ENCODE data around the gene PLPP1. TPM values are rescaled to one million over a fixed set of nuclear protein-coding genes. Genes with fewer than 3 reads are reported as not detected.

The PLPP1 gene
- total RNA-seq, 1 donor from 2014 or later: 33.6 TPM

- no peak for DNase-seq (ENCODE audit: extremely low read depth, low read depth, low spot score)
These were observed 121.1 kb downstream of the PLPP1 start for GRCh38 chr5:55413644-55414043.

GRCh38 chr5:55411876-55412275 lies 122.9 kb downstream of the PLPP1 start:
- DNase-seq (ENCODE audit: extremely low read depth, low read depth, low spot score): no peak

GRCh38 chr5:55410845-55411244 lies 123.9 kb downstream of the PLPP1 start:
- no peak for DNase-seq (ENCODE audit: extremely low read depth, low read depth, low spot score)

- no peak for DNase-seq (ENCODE audit: extremely low read depth, low read depth, low spot score)
These were observed 125.0 kb downstream of the PLPP1 start for GRCh38 chr5:55409775-55410174.

GRCh38 chr5:55407984-55408383 lies 126.8 kb downstream of the PLPP1 start:
- DNase-seq (ENCODE audit: extremely low read depth, low read depth, low spot score): no peak

GRCh38 chr5:55407059-55407684 lies 127.6 kb downstream of the PLPP1 start:
- DNase-seq (ENCODE audit: extremely low read depth, low read depth, low spot score): no peak

GRCh38 chr5:55406292-55406691 lies 128.5 kb downstream of the PLPP1 start:
- no peak for DNase-seq (ENCODE audit: extremely low read depth, low read depth, low spot score)

- no peak for DNase-seq (ENCODE audit: extremely low read depth, low read depth, low spot score)
These were observed 132.6 kb downstream of the PLPP1 start for GRCh38 chr5:55402199-55402598.

- no peak for DNase-seq (ENCODE audit: extremely low read depth, low read depth, low spot score)
These were observed 141.1 kb downstream of the PLPP1 start for GRCh38 chr5:55393501-55394175.

GRCh38 chr5:55392669-55393068 lies 142.1 kb downstream of the PLPP1 start:
- DNase-seq (ENCODE audit: extremely low read depth, low read depth, low spot score): no peak

GRCh38 chr5:55391707-55392106 lies 143.1 kb downstream of the PLPP1 start:
- no peak for DNase-seq (ENCODE audit: extremely low read depth, low read depth, low spot score)

- no peak for DNase-seq (ENCODE audit: extremely low read depth, low read depth, low spot score)
These were observed 146.9 kb downstream of the PLPP1 start for GRCh38 chr5:55387865-55388264.

- no peak for DNase-seq (ENCODE audit: extremely low read depth, low read depth, low spot score)
These were observed 148.4 kb downstream of the PLPP1 start for GRCh38 chr5:55386356-55386755.

GRCh38 chr5:55385846-55386245 lies 148.9 kb downstream of the PLPP1 start:
- no peak for DNase-seq (ENCODE audit: extremely low read depth, low read depth, low spot score)

- DNase-seq (ENCODE audit: extremely low read depth, low read depth, low spot score): no peak
These were observed 149.5 kb downstream of the PLPP1 start for GRCh38 chr5:55385227-55385626.

GRCh38 chr5:55384072-55384471 lies 150.7 kb downstream of the PLPP1 start:
- no peak for DNase-seq (ENCODE audit: extremely low read depth, low read depth, low spot score)

GRCh38 chr5:55383254-55383653 lies 151.5 kb downstream of the PLPP1 start:
- DNase-seq (ENCODE audit: extremely low read depth, low read depth, low spot score): no peak

GRCh38 chr5:55377810-55378209 lies 157.0 kb downstream of the PLPP1 start:
- DNase-seq (ENCODE audit: extremely low read depth, low read depth, low spot score): no peak

Other genes with a start within 250 kb of the PLPP1 start
- gene DHX29, start 227.3 kb downstream of the PLPP1 start, total RNA-seq: 18.9 and 23.2 TPM in 2 replicates
- 32.1 and 49.4 TPM in 2 replicates for gene MTREX, start 227.0 kb downstream of the PLPP1 start, total RNA-seq
- 17.1 and 52.9 TPM in 2 replicates for gene SLC38A9, start 177.4 kb upstream of the PLPP1 start, total RNA-seq
- gene DDX4, start 203.1 kb upstream of the PLPP1 start, total RNA-seq: not detected in 2 replicates

Measured in glomerular endothelial cell (primary cell).